OCI-LY7 (cell line): ENCODE measurements around the gene ARFGAP2. TPM values are rescaled to one million over a fixed set of nuclear protein-coding genes. Genes with fewer than 3 reads are reported as not detected.

Source experiments
- BruUV-seq: library from RNA; stranded (reverse); fragments of 400-500 nt; replicated peaks from 2 replicates; lab custom pipeline; 2021; lab: Mats Ljungman, UMichigan
- CTCF ChIA-PET: fragments of 300-600 bp; sonication (Branson Sonifier 250); formaldehyde crosslinking; loops from one replicate; lab custom pipeline; 2022; ENCODE audit warnings: antibody characterized with exemption; ENCODE audit not compliant: unreplicated experiment; lab: Charles Lee
- POLR2A ChIA-PET: fragments of 300-600 bp; sonication (Branson Sonifier 250); formaldehyde crosslinking; loops from one replicate; lab custom pipeline; 2022; ENCODE audit warnings: antibody characterized with exemption; lab: Charles Lee
- DNase-seq: peaks from one replicate; pipeline ENCODE4 v3.0.0-alpha.2; 2015; ENCODE audit warnings: low spot score
- H2AFZ ChIP-seq: fragments of 200-600 bp; sonication (generic), shearing (Covaris generic); 2 replicates; pipeline ENCODE4 v1.6.1; 2014; ENCODE audit warnings: mild to moderate bottlenecking, antibody characterized with exemption, low read length, moderate library complexity
- H3K27ac ChIP-seq: fragments of 200-600 bp; sonication (generic); 2 replicates; pipeline ENCODE4 v1.5.1; 2014; ENCODE audit warnings: mixed run types, low read depth, mild to moderate bottlenecking, moderate library complexity, low read length, inconsistent platforms; ENCODE audit not compliant: poor library complexity, severe bottlenecking
- H3K36me3 ChIP-seq: fragments of 200-600 bp; sonication (generic); 2 replicates; pipeline ENCODE4 v1.6.1; 2014; ENCODE audit warnings: mild to moderate bottlenecking, antibody characterized with exemption, low read length, moderate library complexity, mixed read lengths; ENCODE audit not compliant: insufficient read depth
- H3K4me1 ChIP-seq: fragments of 200-600 bp; sonication (generic); 2 replicates; pipeline ENCODE4 v1.5.1; 2014; ENCODE audit warnings: mild to moderate bottlenecking, low read length; ENCODE audit not compliant: insufficient read depth, poor library complexity, severe bottlenecking
- H3K4me2 ChIP-seq: fragments of 200-600 bp; sonication (generic); 2 replicates; pipeline ENCODE4 v1.6.1; 2014; ENCODE audit warnings: mild to moderate bottlenecking, low read length
- H3K4me3 ChIP-seq: fragments of 200-600 bp; sonication (generic); 2 replicates; pipeline ENCODE4 v1.5.1; 2014; ENCODE audit warnings: mild to moderate bottlenecking, low read depth, low read length; ENCODE audit not compliant: poor library complexity, severe bottlenecking
- H3K79me2 ChIP-seq: fragments of 200-600 bp; sonication (generic); 2 replicates; pipeline ENCODE4 v1.6.1; 2016; ENCODE audit warnings: low read depth, mild to moderate bottlenecking, low read length, moderate library complexity, mixed read lengths; ENCODE audit not compliant: insufficient read depth
- H3K9me2 ChIP-seq: fragments of 200-600 bp; sonication (generic); 2 replicates; pipeline ENCODE4 v1.6.1; 2016; ENCODE audit warnings: mild to moderate bottlenecking, low read length, mixed read lengths; ENCODE audit not compliant: insufficient read depth
- H3K9me3 ChIP-seq: fragments of 200-600 bp; sonication (generic); 2 replicates; pipeline ENCODE4 v1.6.1; 2014; ENCODE audit warnings: mild to moderate bottlenecking, mixed run types, low read length, mixed read lengths
- H4K20me1 ChIP-seq: fragments of 200-600 bp; sonication (generic); 2 replicates; pipeline ENCODE4 v1.6.1; 2014; ENCODE audit warnings: mild to moderate bottlenecking, antibody characterized with exemption, low read length, moderate library complexity, mixed read lengths; ENCODE audit not compliant: insufficient read depth
- EZH2phosphoT487 ChIP-seq: fragments of 200-600 bp; sonication (generic); IDR thresholded peaks from 2 replicates; pipeline ENCODE4 v1.6.1; 2018; ENCODE audit warnings: low read depth, borderline replicate concordance, mild to moderate bottlenecking, mixed run types, antibody characterized with exemption, low read length, moderate library complexity, mixed read lengths
- intact Hi-C: fragments of 100-400 bp; cut with micrococcal nuclease; formaldehyde crosslinking; loops from one replicate; pipeline ENCODE4 v1.10.0; 2022; ENCODE audit not compliant: unreplicated experiment
- total RNA-seq, 2 experiments: library from RNA; depleted of rRNA in 1 of 2; stranded (reverse); fragments of >200 nt in 1 of 2; shearing (Covaris generic) in 1 of 2; gene quantifications; 2 replicates each; pipeline ENCODE4 v1.2.3, GENCODE V29; 2014 to 2022
- TF ChIP-seq, protein P1 (sequence below): fragments of 200-600 bp; sonication (generic); conservative IDR thresholded peaks from 2 replicates; pipeline ENCODE4 v1.5.1; 2014; ENCODE audit warnings: mild to moderate bottlenecking, antibody characterized with exemption, low read length, moderate library complexity, mixed read lengths

Gene ARFGAP2
- total RNA-seq, 2 experiments from 2014 or later = 116 to 135 TPM

- peaks cover 23% of the 10 kb centered on the region for H3K36me3 ChIP-seq
- intact Hi-C loops = loop anchor here (5.0 kb wide), 1 partner anchor 673 kb away; no protein-coding TSS in a partner anchor
- no peak overlapping the region for H3K4me2 ChIP-seq
- peaks cover 9% of the 10 kb centered on the region; the same call in 1 of the 2 replicates for H4K20me1 ChIP-seq
- peaks cover 24% of the 10 kb centered on the region for H3K79me2 ChIP-seq
- POLR2A ChIA-PET = interaction anchor here (1.0 to 3.3 kb wide), 6 partner anchors 27 to 81 kb away, joined by 3 to 15 read pairs (median 4); partner anchors contain the start of genes ACP2 and DDB2
- no peak overlapping the region for H2AFZ ChIP-seq
- TF ChIP-seq, protein P1, sequence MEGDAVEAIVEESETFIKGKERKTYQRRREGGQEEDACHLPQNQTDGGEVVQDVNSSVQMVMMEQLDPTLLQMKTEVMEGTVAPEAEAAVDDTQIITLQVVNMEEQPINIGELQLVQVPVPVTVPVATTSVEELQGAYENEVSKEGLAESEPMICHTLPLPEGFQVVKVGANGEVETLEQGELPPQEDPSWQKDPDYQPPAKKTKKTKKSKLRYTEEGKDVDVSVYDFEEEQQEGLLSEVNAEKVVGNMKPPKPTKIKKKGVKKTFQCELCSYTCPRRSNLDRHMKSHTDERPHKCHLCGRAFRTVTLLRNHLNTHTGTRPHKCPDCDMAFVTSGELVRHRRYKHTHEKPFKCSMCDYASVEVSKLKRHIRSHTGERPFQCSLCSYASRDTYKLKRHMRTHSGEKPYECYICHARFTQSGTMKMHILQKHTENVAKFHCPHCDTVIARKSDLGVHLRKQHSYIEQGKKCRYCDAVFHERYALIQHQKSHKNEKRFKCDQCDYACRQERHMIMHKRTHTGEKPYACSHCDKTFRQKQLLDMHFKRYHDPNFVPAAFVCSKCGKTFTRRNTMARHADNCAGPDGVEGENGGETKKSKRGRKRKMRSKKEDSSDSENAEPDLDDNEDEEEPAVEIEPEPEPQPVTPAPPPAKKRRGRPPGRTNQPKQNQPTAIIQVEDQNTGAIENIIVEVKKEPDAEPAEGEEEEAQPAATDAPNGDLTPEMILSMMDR = no peak
- no peak for TF ChIP-seq EZH2phosphoT487
- no peaks in the 10 kb centered on the region for H3K9me3 ChIP-seq
- no peak overlapping the region for H3K4me3 ChIP-seq
- no peak for DNase-seq
- CTCF ChIA-PET = interaction anchor here (1.0 to 3.9 kb wide), 5 partner anchors 8 to 80 kb away, joined by 3 to 28 read pairs (median 3); partner anchors contain the start of gene ACP2
- no peaks in the 10 kb centered on the region for H3K9me2 ChIP-seq
- BruUV-seq = no TSS peak
- H3K4me1 ChIP-seq = peaks cover 22% of the 10 kb centered on the region
- H3K27ac ChIP-seq = no peak overlapping the region
Measured at GRCh38 chr11:47178737-47179654, 2.3 kb upstream of the ARFGAP2 start.

DNA sequence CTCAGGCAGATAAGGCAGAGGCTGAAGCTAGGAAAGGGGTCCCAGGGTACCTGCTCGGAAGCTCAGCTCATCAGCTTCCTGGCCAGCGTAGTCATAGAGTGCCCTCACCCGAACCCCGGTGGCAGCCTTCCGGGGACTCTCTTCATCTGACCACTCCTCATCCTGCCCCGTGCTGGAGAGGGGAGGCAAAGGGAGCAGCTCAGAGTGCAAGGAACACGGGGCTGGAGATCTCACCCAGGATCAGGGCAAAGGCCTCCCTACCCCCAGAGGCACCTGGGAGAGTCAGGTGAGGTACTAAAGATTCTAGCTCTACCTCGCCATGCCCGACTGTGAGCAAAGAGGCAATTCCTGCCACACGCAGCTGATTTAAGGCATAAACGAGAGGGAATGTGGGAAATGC, 1.6 kb upstream of the ARFGAP2 start:
- no peak for DNase-seq
- Histone ChIP-seq H3K9me2 (no peaks in the 10 kb centered on the region), H3K4me1 (peaks cover 22% of the 10 kb centered on the region), H4K20me1 (peaks cover 9% of the 10 kb centered on the region; the same call in 1 of the 2 replicates), H3K4me2 (peak overlapping the region; percentile 84; the same call in 1 of the 2 replicates), H3K4me3 (no peak overlapping the region), H3K36me3 (peaks cover 29% of the 10 kb centered on the region), H2AFZ (0 out of 2 replicates have a peak overlapping the region, but pooled peaks have one; percentile 95), H3K27ac (no peak overlapping the region), H3K79me2 (peaks cover 31% of the 10 kb centered on the region), H3K9me3 (no peaks in the 10 kb centered on the region)
- ChIA-PET CTCF (interaction anchor here (1.2 to 3.9 kb wide), 4 partner anchors 38 to 81 kb away, joined by 3 to 28 read pairs (median 11); partner anchors contain the start of gene ACP2), POLR2A (interaction anchor here (0.6 to 3.3 kb wide), 9 partner anchors 24 to 302 kb away, joined by 3 to 15 read pairs (median 4); partner anchors contain the start of genes ACP2 and DDB2)
- BruUV-seq = no TSS peak
- intact Hi-C loops = loop anchor here (5.0 kb wide), 1 partner anchor 674 kb away; no protein-coding TSS in a partner anchor
- TF ChIP-seq, protein P1 = no peak
- TF ChIP-seq EZH2phosphoT487 = no peak
